LHCN-M2 (cell line): ENCODE measurements around the gene DNAJB5. TPM values are rescaled to one million over a fixed set of nuclear protein-coding genes. Genes with fewer than 3 reads are reported as not detected.

Source experiments
- total RNA-seq: library from RNA; depleted of rRNA; stranded (reverse); fragments of >200 nt; gene quantifications from 2 replicates; pipeline ENCODE4 v1.2.3, GENCODE V29; 2014; rRNA removed

Gene DNAJB5
- total RNA-seq, 1 experiment from 2014 or later, result 20.8 TPM

Other genes with a start within 250 kb of the DNAJB5 start
- not detected in 2 replicates for gene PHF24, start 31.5 kb upstream of the DNAJB5 start, total RNA-seq
- 294 and 327 TPM in 2 replicates for gene VCP, start 82.9 kb downstream of the DNAJB5 start, total RNA-seq
- gene FANCG, start 90.2 kb downstream of the DNAJB5 start, total RNA-seq, result 54.2 and 60.9 TPM in 2 replicates
- gene PIGO, start 106.8 kb downstream of the DNAJB5 start, total RNA-seq, result 21.7 and 23.7 TPM in 2 replicates
- 138 and 153 TPM in 2 replicates for gene STOML2, start 113.4 kb downstream of the DNAJB5 start, total RNA-seq
- 34.8 and 36.0 TPM in 2 replicates for gene ATOSB, start 126.1 kb downstream of the DNAJB5 start, total RNA-seq
- 17.0 and 18.3 TPM in 2 replicates for gene UNC13B, start 172.3 kb downstream of the DNAJB5 start, total RNA-seq